ENCODE data around the gene LBH. TPM values are rescaled to one million over a fixed set of nuclear protein-coding genes. Genes with fewer than 3 reads are reported as not detected.

The LBH gene
- total RNA-seq, 4 donors from 2014 or later: 120 to 1,007 (median 283) TPM

DNA sequence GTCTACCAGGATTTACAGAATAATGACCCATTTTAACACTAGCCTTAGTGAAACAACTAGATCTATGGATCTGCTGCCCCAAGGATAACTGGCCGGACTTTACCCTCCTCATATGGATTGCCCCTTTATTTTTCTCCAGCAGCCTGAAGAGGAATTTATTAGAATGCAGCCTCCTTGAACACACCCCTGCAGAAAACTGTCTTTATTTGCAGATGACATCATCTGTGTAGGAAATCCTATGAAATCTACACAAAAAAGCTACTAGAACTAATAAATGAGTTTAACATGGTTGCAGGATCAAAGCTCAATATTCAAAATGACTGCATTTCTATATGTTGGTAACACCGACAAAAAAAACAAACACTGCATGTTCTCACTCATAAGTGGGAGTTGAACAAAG, 29.6 kb downstream of the LBH start:
- Histone ChIP-seq H3K27me3 (no peaks in the 10 kb centered on the region), H3K9me3 (peaks cover 0 to 4% (median 0%) of the 10 kb centered on the region in 4 donors), H3K4me3 (no peak overlapping the region), H3K27ac (replicated peaks in 1 of 4) (no peak overlapping the region), H3K36me3 (peaks cover 38 to 44% (median 43%) of the 10 kb centered on the region in 4 donors), H3K4me1 (peaks cover 2 to 11% (median 6%) of the 10 kb centered on the region in 4 donors)
- intact Hi-C loops (cut with DNase I): no loop called here
- DNase-seq (ENCODE audit: extremely low spot score): no peak
- TF ChIP-seq EP300 (IDR thresholded peaks at IDR 0.05) (no peak), POLR2A (IDR thresholded peaks at IDR 0.05; ENCODE audit: low read depth) (no peak), POLR2AphosphoS5 (IDR thresholded peaks at IDR 0.05) (no peak)
- TF ChIP-seq, protein P1, sequence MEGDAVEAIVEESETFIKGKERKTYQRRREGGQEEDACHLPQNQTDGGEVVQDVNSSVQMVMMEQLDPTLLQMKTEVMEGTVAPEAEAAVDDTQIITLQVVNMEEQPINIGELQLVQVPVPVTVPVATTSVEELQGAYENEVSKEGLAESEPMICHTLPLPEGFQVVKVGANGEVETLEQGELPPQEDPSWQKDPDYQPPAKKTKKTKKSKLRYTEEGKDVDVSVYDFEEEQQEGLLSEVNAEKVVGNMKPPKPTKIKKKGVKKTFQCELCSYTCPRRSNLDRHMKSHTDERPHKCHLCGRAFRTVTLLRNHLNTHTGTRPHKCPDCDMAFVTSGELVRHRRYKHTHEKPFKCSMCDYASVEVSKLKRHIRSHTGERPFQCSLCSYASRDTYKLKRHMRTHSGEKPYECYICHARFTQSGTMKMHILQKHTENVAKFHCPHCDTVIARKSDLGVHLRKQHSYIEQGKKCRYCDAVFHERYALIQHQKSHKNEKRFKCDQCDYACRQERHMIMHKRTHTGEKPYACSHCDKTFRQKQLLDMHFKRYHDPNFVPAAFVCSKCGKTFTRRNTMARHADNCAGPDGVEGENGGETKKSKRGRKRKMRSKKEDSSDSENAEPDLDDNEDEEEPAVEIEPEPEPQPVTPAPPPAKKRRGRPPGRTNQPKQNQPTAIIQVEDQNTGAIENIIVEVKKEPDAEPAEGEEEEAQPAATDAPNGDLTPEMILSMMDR (IDR thresholded peaks at IDR 0.05): no peak
- 90% methylated on average over 2 of the region's 2 CpGs for WGBS

DNA sequence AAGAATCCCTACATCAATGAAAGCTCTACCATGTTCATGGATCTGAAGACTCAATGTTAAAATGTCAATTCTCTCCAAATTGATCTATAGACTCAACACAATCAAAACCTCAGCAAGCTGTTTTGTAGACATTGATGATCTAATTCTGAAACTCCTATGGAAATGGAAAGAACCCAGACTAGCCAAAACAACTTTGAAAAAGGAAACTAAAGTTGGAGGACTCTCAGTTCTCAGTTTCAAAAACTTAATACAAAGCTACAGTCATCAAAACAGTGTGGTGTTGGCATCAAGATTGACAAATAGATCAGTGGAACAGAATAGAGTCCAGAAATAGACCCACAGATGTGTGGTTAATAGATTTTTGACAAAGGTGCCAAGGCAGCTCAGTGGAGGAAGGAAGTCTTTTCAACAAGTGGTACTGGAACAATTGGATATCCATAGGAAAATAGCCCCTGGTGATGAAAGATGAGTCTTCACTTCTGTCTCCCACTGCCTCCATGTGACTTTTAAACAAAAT, 30.4 kb downstream of the LBH start:
- no peak overlapping the region for H3K4me3 ChIP-seq
- no peaks in the 10 kb centered on the region for H3K27me3 ChIP-seq
- peaks cover 35 to 36% (median 36%) of the 10 kb centered on the region in 4 donors for H3K36me3 ChIP-seq
- no peak overlapping the region for H3K27ac ChIP-seq (replicated peaks in 1 of 4)
- peaks cover 0 to 4% (median 0%) of the 10 kb centered on the region in 4 donors for H3K9me3 ChIP-seq
- TF ChIP-seq, protein P1 (IDR thresholded peaks at IDR 0.05): no peak
- no peak for TF ChIP-seq POLR2A (IDR thresholded peaks at IDR 0.05; ENCODE audit: low read depth)
- no peak for TF ChIP-seq EP300 (IDR thresholded peaks at IDR 0.05)
- no peak for TF ChIP-seq POLR2AphosphoS5 (IDR thresholded peaks at IDR 0.05)
- peaks cover 6 to 15% (median 12%) of the 10 kb centered on the region in 4 donors for H3K4me1 ChIP-seq
- intact Hi-C loops (cut with DNase I): no loop called here
- DNase-seq (ENCODE audit: extremely low spot score): no peak

DNA sequence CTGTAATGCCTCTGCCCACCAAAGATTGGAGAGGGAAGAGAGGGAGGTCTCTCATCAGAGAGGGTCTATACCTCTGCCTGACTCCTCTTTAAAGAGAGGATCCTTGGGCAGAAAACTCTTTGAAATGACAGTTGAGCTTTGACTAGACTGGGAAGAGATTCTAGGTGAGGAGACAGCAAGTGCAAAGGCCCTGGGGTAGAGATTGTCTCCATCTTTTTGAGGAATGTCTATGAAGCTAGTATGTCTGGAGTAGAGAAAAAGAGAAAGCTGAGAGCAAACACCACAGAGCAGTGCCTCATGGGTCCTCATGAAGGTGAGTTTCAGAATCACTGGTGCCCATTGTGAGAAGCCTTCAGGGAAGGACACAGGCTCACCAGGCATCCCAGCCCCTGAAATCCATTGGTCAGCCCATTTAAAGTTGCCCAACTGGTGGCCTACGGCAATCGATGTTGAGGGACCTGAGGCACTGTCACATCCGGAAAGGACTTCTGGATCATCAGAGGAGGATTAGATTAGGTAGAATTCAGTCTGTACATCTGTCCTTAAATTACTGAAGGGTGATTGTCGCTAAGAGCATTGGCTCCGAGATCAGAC, 31.5 kb downstream of the LBH start:
- intact Hi-C loops (cut with DNase I): no loop called here
- WGBS: 100% methylated on average over 5 of the region's 5 CpGs
- TF ChIP-seq POLR2AphosphoS5 (IDR thresholded peaks at IDR 0.05) (no peak), POLR2A (IDR thresholded peaks at IDR 0.05; ENCODE audit: low read depth) (no peak), EP300 (IDR thresholded peaks at IDR 0.05) (no peak)
- TF ChIP-seq, protein P1 (IDR thresholded peaks at IDR 0.05): no peak

DNA sequence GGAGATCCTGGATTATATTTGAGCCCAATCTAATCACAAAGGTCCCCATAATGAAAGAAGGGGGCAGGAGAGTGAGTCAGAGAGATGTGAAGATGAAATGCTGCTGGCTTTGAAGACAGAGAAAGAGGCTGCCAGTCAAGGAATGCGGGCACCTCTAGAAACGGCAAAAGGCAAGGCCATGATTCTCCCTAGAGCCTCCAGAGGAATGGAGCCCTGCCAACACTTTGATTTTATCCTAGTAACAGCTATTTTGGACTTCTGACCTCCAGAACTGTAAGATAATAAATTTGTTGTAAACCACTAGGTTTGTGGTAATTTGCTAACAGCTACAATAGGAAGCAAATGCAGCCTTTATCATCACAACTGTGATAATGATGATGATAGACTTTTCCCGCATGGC, 32.9 kb downstream of the LBH start:
- H3K27ac ChIP-seq (replicated peaks in 1 of 4): no peak overlapping the region
- peaks cover 10 to 11% (median 10%) of the 10 kb centered on the region in 4 donors for H3K36me3 ChIP-seq
- TF ChIP-seq POLR2AphosphoS5 (IDR thresholded peaks at IDR 0.05) (no peak), POLR2A (IDR thresholded peaks at IDR 0.05; ENCODE audit: low read depth) (no peak), EP300 (IDR thresholded peaks at IDR 0.05) (no peak)
- TF ChIP-seq, protein P1 (IDR thresholded peaks at IDR 0.05): no peak
- no peak overlapping the region for H3K4me3 ChIP-seq
- WGBS: 87% methylated on average over 3 of the region's 3 CpGs
- H3K4me1 ChIP-seq: peaks cover 10 to 23% (median 14%) of the 10 kb centered on the region in 4 donors
- no peaks in the 10 kb centered on the region for H3K27me3 ChIP-seq
- peaks cover 0 to 4% (median 0%) of the 10 kb centered on the region in 4 donors for H3K9me3 ChIP-seq
- intact Hi-C loops (cut with DNase I): no loop called here
- DNase-seq (ENCODE audit: extremely low spot score): no peak

More for the DNA sequence above, 31.5 kb downstream of the LBH start:
- H3K9me3 ChIP-seq: peaks cover 0 to 4% (median 0%) of the 10 kb centered on the region in 4 donors
- DNase-seq (ENCODE audit: extremely low spot score): no peak
- no peak overlapping the region for H3K27ac ChIP-seq (replicated peaks in 1 of 4)
- peaks cover 6 to 18% (median 12%) of the 10 kb centered on the region in 4 donors for H3K4me1 ChIP-seq
- H3K36me3 ChIP-seq: peaks cover 24 to 26% (median 25%) of the 10 kb centered on the region in 4 donors
- H3K4me3 ChIP-seq: no peak overlapping the region
- no peaks in the 10 kb centered on the region for H3K27me3 ChIP-seq

Measured in esophagus muscularis mucosa (tissue), 4 donors.